LNCaP clone FGC (cell line): ENCODE results near the gene SMYD3.

ENCODE experiments used
- DNase-seq: peaks from one replicate; pipeline ENCODE4 v3.0.0-alpha.2; 2011; ENCODE audit warnings: low read depth
- H3K4me3 ChIP-seq: 2 replicates; pipeline ENCODE4 v1.5.1; 2011; ENCODE audit warnings: mild to moderate bottlenecking, low read depth, low read length, control low read depth
- CTCF ChIP-seq: IDR thresholded peaks from 2 replicates; pipeline ENCODE4 v1.5.1; 2012; ENCODE audit warnings: mild to moderate bottlenecking; ENCODE audit not compliant: control insufficient read depth, insufficient read depth; ENCODE audit errors: extremely low read depth

The SMYD3 gene

GRCh38 chr1:246511203-246511602, 4.1 kb upstream of the SMYD3 start:
- no peak for TF ChIP-seq CTCF
- DNase-seq: no peak
- no peak overlapping the region for H3K4me3 ChIP-seq

- no peak for TF ChIP-seq CTCF
- DNase-seq: no peak
- no peak overlapping the region for H3K4me3 ChIP-seq
Observed at GRCh38 chr1:246510147-246511030, 3.3 kb upstream of the SMYD3 start.

- H3K4me3 ChIP-seq: no peak overlapping the region
- DNase-seq: no peak
- TF ChIP-seq CTCF: no peak
Observed at GRCh38 chr1:246508897-246509688, 2.0 kb upstream of the SMYD3 start.

DNA sequence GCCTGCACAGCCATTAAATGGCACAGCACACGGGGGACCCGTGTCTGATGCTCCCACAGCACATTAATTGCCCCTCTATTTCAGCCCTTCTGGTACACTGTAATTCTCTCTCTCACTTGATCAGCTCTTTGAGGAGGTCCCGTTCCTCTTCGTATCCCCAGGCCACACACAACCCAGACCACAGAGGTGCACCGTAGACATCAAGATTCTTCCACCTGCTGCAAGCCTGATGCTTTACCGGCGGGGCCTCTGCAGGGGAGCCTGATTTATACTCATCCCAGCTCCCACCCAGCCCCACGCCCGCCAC, 759 bp downstream of the SMYD3 start:
- H3K4me3 ChIP-seq: peak overlapping the region; percentile 87
- no peak for TF ChIP-seq CTCF
- no peak for DNase-seq

GRCh38 chr1:246503341-246503740, 3.7 kb downstream of the SMYD3 start:
- no peak overlapping the region for H3K4me3 ChIP-seq
- no peak for TF ChIP-seq CTCF
- peak; percentile 94 for DNase-seq

- H3K4me3 ChIP-seq: no peak overlapping the region
- DNase-seq: peak; percentile 50
- peak; percentile 72 for TF ChIP-seq CTCF
Observed at GRCh38 chr1:246497331-246497915, 9.7 kb downstream of the SMYD3 start.
